GM19467 (cell line): ENCODE data around the gene CCR7.

Source experiments
- ATAC-seq: cut with Tn5 transposase; IDR thresholded peaks from one replicate; pipeline ENCODE4 v1.9.1; 2021; ENCODE audit warnings: mild to moderate bottlenecking, moderate library complexity; ENCODE audit not compliant: unreplicated experiment

CCR7 gene

GRCh38 chr17:40520991-40521453 is 44.2 kb downstream of the CCR7 start:
- no peak for ATAC-seq

- no peak for ATAC-seq
Observed at GRCh38 chr17:40519089-40519775, 46.0 kb downstream of the CCR7 start.

GRCh38 chr17:40518401-40519088 is 46.7 kb downstream of the CCR7 start:
- no peak for ATAC-seq

GRCh38 chr17:40517981-40518380 is 47.3 kb downstream of the CCR7 start:
- no peak for ATAC-seq

- no peak for ATAC-seq
Observed at GRCh38 chr17:40517286-40517662, 48.0 kb downstream of the CCR7 start.

- ATAC-seq: no peak
Observed at GRCh38 chr17:40516581-40517285, 48.5 kb downstream of the CCR7 start.

- no peak for ATAC-seq
Observed at GRCh38 chr17:40515491-40516041, 49.7 kb downstream of the CCR7 start.

- ATAC-seq: no peak
Observed at GRCh38 chr17:40515011-40515410, 50.3 kb downstream of the CCR7 start.

GRCh38 chr17:40514013-40514875 is 51.0 kb downstream of the CCR7 start:
- ATAC-seq: no peak

GRCh38 chr17:40511667-40512220 is 53.5 kb downstream of the CCR7 start:
- ATAC-seq: no peak

- no peak for ATAC-seq
Observed at GRCh38 chr17:40511136-40511535, 54.1 kb downstream of the CCR7 start.

- no peak for ATAC-seq
Observed at GRCh38 chr17:40510328-40510648, 55.0 kb downstream of the CCR7 start.

GRCh38 chr17:40509626-40510327 is 55.5 kb downstream of the CCR7 start:
- no peak for ATAC-seq

GRCh38 chr17:40506786-40507185 is 58.5 kb downstream of the CCR7 start:
- ATAC-seq: no peak
